SK-N-SH (cell line): ENCODE measurements around the gene SCAMP3. TPM values are rescaled to one million over a fixed set of nuclear protein-coding genes. Genes with fewer than 3 reads are reported as not detected.

ENCODE experiments used
- CTCF ChIP-seq: fragments of 200-600 bp; sonication (generic); IDR thresholded peaks from 2 replicates; pipeline ENCODE4 v1.6.1; 2017; ENCODE audit warnings: antibody characterized with exemption, mild to moderate bottlenecking, moderate library complexity
- EP300 ChIP-seq, 2 experiments: IDR thresholded peaks; 2 replicates each; pipeline versions ENCODE4 v1.4.0 to v1.6.1; 2012; ENCODE audit warnings: borderline replicate concordance in 1 of 2, low read depth in 1 of 2, low read length in 1 of 2
- FOXJ3 ChIP-seq: sonication (generic); formaldehyde crosslinking; IDR thresholded peaks from 2 replicates; pipeline ENCODE4 v1.5.1; 2020; ENCODE audit warnings: mild to moderate bottlenecking, missing genetic modification reagents
- IRF3 ChIP-seq: fragments of 150-350 bp; IDR thresholded peaks from 2 replicates; pipeline ENCODE4 v1.6.1; 2016; ENCODE audit warnings: mild to moderate bottlenecking, low read depth, low read length
- JUND ChIP-seq: IDR thresholded peaks from 2 replicates; pipeline ENCODE4 v1.4.0; 2012
- MXI1 ChIP-seq: IDR thresholded peaks from 2 replicates; pipeline ENCODE4 v1.6.1; 2012; ENCODE audit warnings: mild to moderate bottlenecking, low read depth, low read length, improper control_type of control experiment
- POLR2AphosphoS5 ChIP-seq: IDR thresholded peaks from 2 replicates; pipeline ENCODE4 v1.6.1; 2012; ENCODE audit warnings: low read depth, low read length
- RAD21 ChIP-seq: IDR thresholded peaks from 2 replicates; pipeline ENCODE4 v1.6.1; 2012; ENCODE audit warnings: mild to moderate bottlenecking, low read length
- RCOR1 ChIP-seq: fragments of 150-350 bp; IDR thresholded peaks from 2 replicates; pipeline ENCODE4 v1.6.1; 2017; ENCODE audit warnings: antibody characterized with exemption, low read length
- REST ChIP-seq: IDR thresholded peaks from 2 replicates; pipeline ENCODE4 v1.6.1; 2012; ENCODE audit warnings: mild to moderate bottlenecking, low read depth, low read length, moderate library complexity
- RFX5 ChIP-seq: IDR thresholded peaks from 2 replicates; pipeline ENCODE4 v1.6.1; 2012; ENCODE audit warnings: mild to moderate bottlenecking, improper control_type of control experiment, low read length
- RXRA ChIP-seq: IDR thresholded peaks from 2 replicates; pipeline ENCODE4 v1.4.0; 2012; ENCODE audit warnings: low read depth, mild to moderate bottlenecking, borderline replicate concordance
- SIN3A ChIP-seq: IDR thresholded peaks from 2 replicates; pipeline ENCODE4 v1.6.1; 2012; ENCODE audit warnings: low read depth, mild to moderate bottlenecking, low read length, moderate library complexity, borderline replicate concordance
- SMC3 ChIP-seq: IDR thresholded peaks from 2 replicates; pipeline ENCODE4 v1.6.1; 2012; ENCODE audit warnings: low read depth, low read length, improper control_type of control experiment
- TCF12 ChIP-seq: IDR thresholded peaks from 2 replicates; pipeline ENCODE4 v1.4.0; 2012
- USF1 ChIP-seq: IDR thresholded peaks from 2 replicates; pipeline ENCODE4 v1.4.0; 2012; ENCODE audit warnings: low read depth, borderline replicate concordance
- USF2 ChIP-seq: fragments of 150-350 bp; IDR thresholded peaks from 2 replicates; pipeline ENCODE4 v1.6.1; 2017; ENCODE audit warnings: antibody characterized with exemption, low read length, low read depth, borderline replicate concordance
- YY1 ChIP-seq: IDR thresholded peaks from 2 replicates; pipeline ENCODE4 v1.4.0; 2012; ENCODE audit warnings: low read depth, mild to moderate bottlenecking
- ZBTB33 ChIP-seq: IDR thresholded peaks from 2 replicates; pipeline ENCODE4 v1.4.0; 2012; ENCODE audit warnings: low read depth, borderline replicate concordance
- polyA plus RNA-seq, 3 experiments: library from polyadenylated mRNA; depleted of rRNA; stranded (reverse); fragments of >200 nt; gene quantifications; 2 replicates each; pipeline ENCODE4 v1.2.3, GENCODE V29; 2012

SCAMP3 gene
- polyA plus RNA-seq, 1 of the 3 experiments (the other 2 are of a cell fraction): 193 TPM

GRCh38 chr1:155273343-155274245 is 11.4 kb upstream of the SCAMP3 start, which contains the start of gene CLK2 (continued):
- TF ChIP-seq USF1: peak; percentile 92
- TF ChIP-seq EP300 (IDR thresholded peaks at IDR 0.05; ENCODE audit: borderline replicate concordance in 1 of 2, low read depth in 1 of 2, low read length in 1 of 2): no peak
- TF ChIP-seq JUND: no peak
- TF ChIP-seq RAD21: no peak
- TF ChIP-seq RXRA: no peak; the same call in 1 of the 2 replicates
- no peak; the same call in 1 of the 2 replicates for TF ChIP-seq IRF3
- TF ChIP-seq FOXJ3 (CRISPR knock-in tag): 0 out of 2 replicates have a peak, but pooled peaks have one; percentile 31
- TF ChIP-seq CTCF: no peak
- peak; percentile 85; the same call in 1 of the 2 replicates for TF ChIP-seq SIN3A
- no peak for TF ChIP-seq ZBTB33
- TF ChIP-seq RCOR1: no peak
- TF ChIP-seq USF2: peak; percentile 67
- peak; percentile 62 for TF ChIP-seq POLR2AphosphoS5
- TF ChIP-seq SMC3: no peak
- TF ChIP-seq RFX5: peak; percentile 37; the same call in 1 of the 2 replicates
- no peak; the same call in 1 of the 2 replicates for TF ChIP-seq REST
- no peak; the same call in 1 of the 2 replicates for TF ChIP-seq YY1
- TF ChIP-seq TCF12: no peak
- peak; percentile 98 for TF ChIP-seq MXI1
